Astrocyte (in vitro differentiated cells and primary cell): Measurements from ENCODE around the gene FBXO31.

Experiments used
- EZH2 ChIP-seq: IDR thresholded peaks from 2 replicates; pipeline ENCODE4 v1.6.1; 2012; ENCODE audit warnings: mild to moderate bottlenecking, low read length, inconsistent platforms; ENCODE audit not compliant: insufficient read depth
- TF ChIP-seq, protein P1 (sequence below): IDR thresholded peaks from 2 replicates; pipeline ENCODE4 v1.5.1; 2011; ENCODE audit warnings: low read depth, mild to moderate bottlenecking, inconsistent platforms, low read length, moderate library complexity; ENCODE audit not compliant: insufficient read depth

- TF ChIP-seq EZH2, result no peak
- TF ChIP-seq, protein P1, sequence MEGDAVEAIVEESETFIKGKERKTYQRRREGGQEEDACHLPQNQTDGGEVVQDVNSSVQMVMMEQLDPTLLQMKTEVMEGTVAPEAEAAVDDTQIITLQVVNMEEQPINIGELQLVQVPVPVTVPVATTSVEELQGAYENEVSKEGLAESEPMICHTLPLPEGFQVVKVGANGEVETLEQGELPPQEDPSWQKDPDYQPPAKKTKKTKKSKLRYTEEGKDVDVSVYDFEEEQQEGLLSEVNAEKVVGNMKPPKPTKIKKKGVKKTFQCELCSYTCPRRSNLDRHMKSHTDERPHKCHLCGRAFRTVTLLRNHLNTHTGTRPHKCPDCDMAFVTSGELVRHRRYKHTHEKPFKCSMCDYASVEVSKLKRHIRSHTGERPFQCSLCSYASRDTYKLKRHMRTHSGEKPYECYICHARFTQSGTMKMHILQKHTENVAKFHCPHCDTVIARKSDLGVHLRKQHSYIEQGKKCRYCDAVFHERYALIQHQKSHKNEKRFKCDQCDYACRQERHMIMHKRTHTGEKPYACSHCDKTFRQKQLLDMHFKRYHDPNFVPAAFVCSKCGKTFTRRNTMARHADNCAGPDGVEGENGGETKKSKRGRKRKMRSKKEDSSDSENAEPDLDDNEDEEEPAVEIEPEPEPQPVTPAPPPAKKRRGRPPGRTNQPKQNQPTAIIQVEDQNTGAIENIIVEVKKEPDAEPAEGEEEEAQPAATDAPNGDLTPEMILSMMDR, result no peak
Measured at GRCh38 chr16:87393680-87394055, 10.1 kb upstream of the FBXO31 start.
